HCT116 (cell line): ENCODE results near the gene ARL2BP. TPM values are rescaled to one million over a fixed set of nuclear protein-coding genes. Genes with fewer than 3 reads are reported as not detected.
A peak's percentile ranks its signal among the peaks of the same experiment; 100 is the strongest.

Experiments
- ATAC-seq: fragments of 200-7000 bp; cut with Tn5 transposase; 2 replicates; pipeline ENCODE4 v1.9.1; 2020; ENCODE audit warnings: mild to moderate bottlenecking, moderate library complexity
- BruUV-seq: library from RNA; stranded (reverse); fragments of 400-500 nt; replicated peaks from 2 replicates; lab custom pipeline; 2021; lab: Mats Ljungman, UMichigan
- CTCF ChIA-PET: fragments of 300-600 bp; sonication (Branson Sonifier 250); formaldehyde crosslinking; loops from one replicate; lab custom pipeline; 2021; ENCODE audit warnings: antibody characterized with exemption; lab: Charles Lee
- POLR2A ChIA-PET: fragments of 300-600, 350-600 bp; sonication (Branson Sonifier 250); formaldehyde crosslinking; loops from one replicate; lab custom pipeline; 2021; ENCODE audit warnings: antibody characterized with exemption; lab: Charles Lee
- RAD21 ChIA-PET, 2 experiments: fragments of 300-600 bp; sonication (Branson Sonifier 250); formaldehyde crosslinking; loops; one replicate each; lab custom pipeline; 2023; ENCODE audit warnings: low total read pairs in 2 of 2; ENCODE audit not compliant: uncharacterized antibody in 2 of 2, unreplicated experiment in 2 of 2, low non-redundant PET in 1 of 2; lab: Charles Lee
- DNase-seq: peaks from one replicate; pipeline ENCODE4 v3.0.0-alpha.2; 2010; ENCODE audit warnings: low read depth, low spot score
- H2AFZ ChIP-seq: fragments of 200-600 bp; shearing (Covaris generic), sonication (generic); 2 replicates; pipeline ENCODE4 v1.6.1; 2017; ENCODE audit warnings: low read depth, mixed run types, mixed read lengths, antibody characterized with exemption, low read length; ENCODE audit not compliant: poor library complexity, severe bottlenecking
- H3K27ac ChIP-seq: 2 replicates; pipeline ENCODE4 v1.5.1; 2012; ENCODE audit warnings: low read depth, low read length
- H3K27me3 ChIP-seq: fragments of 200-600 bp; sonication (generic); 2 replicates; pipeline ENCODE4 v1.6.1; 2016; ENCODE audit warnings: mixed run types, low read length, mixed read lengths; ENCODE audit not compliant: insufficient read depth
- H3K36me3 ChIP-seq, 2 experiments: fragments of 200-500 bp in 1 of 2; fragments of 200-600 bp in 1 of 2; sonication (Bioruptor generic) in 1 of 2; sonication (generic) in 1 of 2; 2 replicates each; pipeline versions ENCODE4 v1.5.1 to v1.6.1; 2014 to 2016; ENCODE audit warnings: low read length in 2 of 2, inconsistent platforms in 1 of 2, mixed read lengths in 1 of 2, mixed run types in 1 of 2; ENCODE audit not compliant: insufficient read depth in 2 of 2, control insufficient read depth in 1 of 2
- H3K4me1 ChIP-seq, 2 experiments: fragments of 200-600 bp in 1 of 2; sonication (generic) in 1 of 2; 2 replicates each; pipeline versions ENCODE4 v1.5.1 to v1.6.1; 2012 to 2017; ENCODE audit warnings: low read length in 2 of 2, inconsistent platforms in 1 of 2, mild to moderate bottlenecking in 1 of 2, mixed read lengths in 1 of 2, mixed run types in 1 of 2, moderate library complexity in 1 of 2; ENCODE audit not compliant: insufficient read depth in 2 of 2, control insufficient read depth in 1 of 2
- H3K4me2 ChIP-seq: fragments of 200-600 bp; sonication (generic); 2 replicates; pipeline ENCODE4 v1.6.1; 2017; ENCODE audit warnings: mixed run types, low read length, mixed read lengths
- H3K4me3 ChIP-seq, 2 experiments: fragments of 200-600 bp in 1 of 2; sonication (generic) in 1 of 2; replicated peaks in 1 of 2; 2 replicates each; pipeline ENCODE4 v1.5.1; 2011 to 2016; ENCODE audit warnings: low read length in 2 of 2, control low read depth in 1 of 2, low read depth in 1 of 2, mild to moderate bottlenecking in 1 of 2, mixed read lengths in 1 of 2, mixed run types in 1 of 2
- H3K79me2 ChIP-seq: fragments of 200-600 bp; sonication (generic); 2 replicates; pipeline ENCODE4 v1.6.1; 2017; ENCODE audit warnings: mild to moderate bottlenecking, mixed run types, low read length, moderate library complexity, mixed read lengths; ENCODE audit not compliant: insufficient read depth
- H3K9ac ChIP-seq: fragments of 200-600 bp; sonication (generic); 2 replicates; pipeline ENCODE4 v1.6.1; 2016; ENCODE audit warnings: low read length, mixed read lengths
- H3K9me2 ChIP-seq: fragments of 200-600 bp; sonication (generic), shearing (Covaris generic); 2 replicates; pipeline ENCODE4 v1.6.1; 2017; ENCODE audit warnings: mixed run types, mild to moderate bottlenecking, moderate library complexity; ENCODE audit not compliant: insufficient read depth
- H3K9me3 ChIP-seq, 2 experiments: fragments of 200-500 bp in 1 of 2; fragments of 200-600 bp in 1 of 2; sonication (Bioruptor generic) in 1 of 2; sonication (generic) in 1 of 2; 2 replicates each; pipeline ENCODE4 v1.6.1; 2014 to 2017; ENCODE audit warnings: low read length in 2 of 2, mixed read lengths in 2 of 2, inconsistent platforms in 1 of 2, low read depth in 1 of 2, mild to moderate bottlenecking in 1 of 2, mixed run types in 1 of 2, moderate library complexity in 1 of 2; ENCODE audit not compliant: control insufficient read depth in 1 of 2, insufficient read depth in 1 of 2
- H4K20me1 ChIP-seq: fragments of 200-600 bp; sonication (generic), shearing (Covaris generic); 2 replicates; pipeline ENCODE4 v1.6.1; 2017; ENCODE audit warnings: mixed run types, mild to moderate bottlenecking, moderate library complexity; ENCODE audit not compliant: insufficient read depth
- CBX3 ChIP-seq: IDR thresholded peaks from 2 replicates; pipeline ENCODE4 v1.6.1; 2012; ENCODE audit warnings: low read depth
- CEBPB ChIP-seq: IDR thresholded peaks from 2 replicates; pipeline ENCODE4 v1.6.1; 2012; ENCODE audit warnings: low read depth
- ELF1 ChIP-seq: IDR thresholded peaks from 2 replicates; pipeline ENCODE4 v1.6.1; 2012; ENCODE audit warnings: low read depth, borderline replicate concordance
- EZH2 ChIP-seq: fragments of 200-600 bp; sonication (generic); IDR thresholded peaks from 2 replicates; pipeline ENCODE4 v1.6.1; 2017; ENCODE audit warnings: antibody characterized with exemption, mixed run types
- EZH2phosphoT487 ChIP-seq: fragments of 200-600 bp; IDR thresholded peaks from 2 replicates; pipeline ENCODE4 v1.6.1; 2018; ENCODE audit warnings: antibody characterized with exemption, borderline replicate concordance
- JUND ChIP-seq: IDR thresholded peaks from 2 replicates; pipeline ENCODE4 v1.6.1; 2012
- POLR2A ChIP-seq: IDR thresholded peaks from 2 replicates; pipeline ENCODE4 v1.7.0; 2011; ENCODE audit warnings: borderline replicate concordance; ENCODE audit not compliant: insufficient read depth, insufficient read length; ENCODE audit errors: extremely low read depth
- RAD21 ChIP-seq: IDR thresholded peaks from 2 replicates; pipeline ENCODE4 v1.6.1; 2012; ENCODE audit warnings: low read depth, mild to moderate bottlenecking
- SIN3A ChIP-seq: IDR thresholded peaks from 2 replicates; pipeline ENCODE4 v1.6.1; 2012; ENCODE audit warnings: low read depth
- SP1 ChIP-seq: IDR thresholded peaks from 2 replicates; pipeline ENCODE4 v1.6.1; 2012; ENCODE audit warnings: low read depth
- SRF ChIP-seq: IDR thresholded peaks from 2 replicates; pipeline ENCODE4 v1.6.1; 2012; ENCODE audit warnings: low read depth
- ZFX ChIP-seq: fragments of 450-650 bp; IDR thresholded peaks from 2 replicates; pipeline ENCODE4 v1.6.1; 2017
- ZNF274 ChIP-seq: fragments of 200-500 bp; sonication (Bioruptor generic); IDR thresholded peaks from 2 replicates; pipeline ENCODE4 v1.6.1; 2014; ENCODE audit warnings: mild to moderate bottlenecking, low read depth, low read length, inconsistent platforms
- intact Hi-C: fragments of 100-400 bp; cut with micrococcal nuclease; formaldehyde crosslinking; loops from 2 replicates; pipeline ENCODE4 v1.10.0; 2022
- total RNA-seq: library from RNA; stranded (reverse); gene quantifications from one replicate; pipeline ENCODE4 v1.2.1, GENCODE V29; 2021; ENCODE audit not compliant: unreplicated experiment
- TF ChIP-seq, protein P1 (sequence below): IDR thresholded peaks from 2 replicates; pipeline ENCODE4 v1.6.1; 2011; ENCODE audit warnings: mild to moderate bottlenecking, low read length, moderate library complexity; ENCODE audit not compliant: insufficient replicate concordance; ENCODE audit errors: extremely low read depth
- TF ChIP-seq, protein P2 (sequence below): IDR thresholded peaks from 2 replicates; pipeline ENCODE4 v1.6.1; 2012; ENCODE audit warnings: low read depth
- TF ChIP-seq, protein P3 (sequence below): IDR thresholded peaks from 2 replicates; pipeline ENCODE4 v1.6.1; 2012

Gene ARL2BP
- total RNA-seq, 1 experiment from 2014 or later = 28.8 TPM

DNA sequence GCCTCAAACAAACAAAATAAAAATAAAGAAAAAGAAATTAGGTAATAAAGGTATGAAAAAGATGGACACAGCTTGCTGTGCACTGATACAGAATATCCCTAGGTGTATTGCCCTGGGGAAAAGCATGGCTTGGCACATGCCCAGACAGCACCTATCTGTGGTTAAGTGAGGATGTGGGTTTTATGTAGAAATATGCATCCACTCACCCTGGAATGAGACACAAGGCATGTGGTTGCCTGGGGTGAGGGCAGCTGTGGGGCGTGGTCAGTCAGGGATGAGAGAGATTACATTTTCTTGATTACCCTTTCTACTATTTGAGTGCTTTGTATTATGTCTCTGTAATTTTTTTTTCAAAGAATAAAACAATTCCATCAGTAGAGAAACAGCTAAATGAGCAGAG is 32.5 kb downstream of the ARL2BP start:
- Histone ChIP-seq H3K79me2 (no peaks in the 10 kb centered on the region), H3K27ac (no peak overlapping the region), H2AFZ (no peak overlapping the region), H3K4me3 (no peak overlapping the region), H3K9me3 (no peaks in the 10 kb centered on the region), H3K4me2 (peak overlapping the region; percentile 66), H3K9me2 (no peaks in the 10 kb centered on the region), H4K20me1 (no peaks in the 10 kb centered on the region), H3K36me3 (no peaks in the 10 kb centered on the region), H3K27me3 (no peaks in the 10 kb centered on the region), H3K9ac (no peak overlapping the region), H3K4me1 (peaks cover 29 to 32% of the 10 kb centered on the region in 2 experiments)
- ATAC-seq (peak; percentile 86), DNase-seq (peak; percentile 28)
- RAD21 ChIA-PET = no interaction called here
- CTCF ChIA-PET = no interaction called here
- POLR2A ChIA-PET = no interaction called here
- no TSS peak for BruUV-seq
- intact Hi-C loops = no loop called here
- no peak for TF ChIP-seq RAD21
- TF ChIP-seq ZFX = no peak
- no peak for TF ChIP-seq EZH2
- TF ChIP-seq, protein P1, sequence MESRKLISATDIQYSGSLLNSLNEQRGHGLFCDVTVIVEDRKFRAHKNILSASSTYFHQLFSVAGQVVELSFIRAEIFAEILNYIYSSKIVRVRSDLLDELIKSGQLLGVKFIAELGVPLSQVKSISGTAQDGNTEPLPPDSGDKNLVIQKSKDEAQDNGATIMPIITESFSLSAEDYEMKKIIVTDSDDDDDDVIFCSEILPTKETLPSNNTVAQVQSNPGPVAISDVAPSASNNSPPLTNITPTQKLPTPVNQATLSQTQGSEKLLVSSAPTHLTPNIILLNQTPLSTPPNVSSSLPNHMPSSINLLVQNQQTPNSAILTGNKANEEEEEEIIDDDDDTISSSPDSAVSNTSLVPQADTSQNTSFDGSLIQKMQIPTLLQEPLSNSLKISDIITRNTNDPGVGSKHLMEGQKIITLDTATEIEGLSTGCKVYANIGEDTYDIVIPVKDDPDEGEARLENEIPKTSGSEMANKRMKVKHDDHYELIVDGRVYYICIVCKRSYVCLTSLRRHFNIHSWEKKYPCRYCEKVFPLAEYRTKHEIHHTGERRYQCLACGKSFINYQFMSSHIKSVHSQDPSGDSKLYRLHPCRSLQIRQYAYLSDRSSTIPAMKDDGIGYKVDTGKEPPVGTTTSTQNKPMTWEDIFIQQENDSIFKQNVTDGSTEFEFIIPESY = no peak
- TF ChIP-seq JUND = no peak
- TF ChIP-seq POLR2A = no peak
- TF ChIP-seq CEBPB = no peak
- TF ChIP-seq, protein P2, sequence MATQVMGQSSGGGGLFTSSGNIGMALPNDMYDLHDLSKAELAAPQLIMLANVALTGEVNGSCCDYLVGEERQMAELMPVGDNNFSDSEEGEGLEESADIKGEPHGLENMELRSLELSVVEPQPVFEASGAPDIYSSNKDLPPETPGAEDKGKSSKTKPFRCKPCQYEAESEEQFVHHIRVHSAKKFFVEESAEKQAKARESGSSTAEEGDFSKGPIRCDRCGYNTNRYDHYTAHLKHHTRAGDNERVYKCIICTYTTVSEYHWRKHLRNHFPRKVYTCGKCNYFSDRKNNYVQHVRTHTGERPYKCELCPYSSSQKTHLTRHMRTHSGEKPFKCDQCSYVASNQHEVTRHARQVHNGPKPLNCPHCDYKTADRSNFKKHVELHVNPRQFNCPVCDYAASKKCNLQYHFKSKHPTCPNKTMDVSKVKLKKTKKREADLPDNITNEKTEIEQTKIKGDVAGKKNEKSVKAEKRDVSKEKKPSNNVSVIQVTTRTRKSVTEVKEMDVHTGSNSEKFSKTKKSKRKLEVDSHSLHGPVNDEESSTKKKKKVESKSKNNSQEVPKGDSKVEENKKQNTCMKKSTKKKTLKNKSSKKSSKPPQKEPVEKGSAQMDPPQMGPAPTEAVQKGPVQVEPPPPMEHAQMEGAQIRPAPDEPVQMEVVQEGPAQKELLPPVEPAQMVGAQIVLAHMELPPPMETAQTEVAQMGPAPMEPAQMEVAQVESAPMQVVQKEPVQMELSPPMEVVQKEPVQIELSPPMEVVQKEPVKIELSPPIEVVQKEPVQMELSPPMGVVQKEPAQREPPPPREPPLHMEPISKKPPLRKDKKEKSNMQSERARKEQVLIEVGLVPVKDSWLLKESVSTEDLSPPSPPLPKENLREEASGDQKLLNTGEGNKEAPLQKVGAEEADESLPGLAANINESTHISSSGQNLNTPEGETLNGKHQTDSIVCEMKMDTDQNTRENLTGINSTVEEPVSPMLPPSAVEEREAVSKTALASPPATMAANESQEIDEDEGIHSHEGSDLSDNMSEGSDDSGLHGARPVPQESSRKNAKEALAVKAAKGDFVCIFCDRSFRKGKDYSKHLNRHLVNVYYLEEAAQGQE = no peak
- no peak for TF ChIP-seq CBX3
- TF ChIP-seq SP1 = no peak
- no peak for TF ChIP-seq ZNF274
- no peak for TF ChIP-seq SRF
- no peak for TF ChIP-seq ELF1
- TF ChIP-seq, protein P3, sequence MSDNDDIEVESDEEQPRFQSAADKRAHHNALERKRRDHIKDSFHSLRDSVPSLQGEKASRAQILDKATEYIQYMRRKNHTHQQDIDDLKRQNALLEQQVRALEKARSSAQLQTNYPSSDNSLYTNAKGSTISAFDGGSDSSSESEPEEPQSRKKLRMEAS = no peak
- TF ChIP-seq SIN3A = no peak
- TF ChIP-seq EZH2phosphoT487 = no peak
